ENCODE measurements around the gene TSPAN7.

Gene TSPAN7

DNA sequence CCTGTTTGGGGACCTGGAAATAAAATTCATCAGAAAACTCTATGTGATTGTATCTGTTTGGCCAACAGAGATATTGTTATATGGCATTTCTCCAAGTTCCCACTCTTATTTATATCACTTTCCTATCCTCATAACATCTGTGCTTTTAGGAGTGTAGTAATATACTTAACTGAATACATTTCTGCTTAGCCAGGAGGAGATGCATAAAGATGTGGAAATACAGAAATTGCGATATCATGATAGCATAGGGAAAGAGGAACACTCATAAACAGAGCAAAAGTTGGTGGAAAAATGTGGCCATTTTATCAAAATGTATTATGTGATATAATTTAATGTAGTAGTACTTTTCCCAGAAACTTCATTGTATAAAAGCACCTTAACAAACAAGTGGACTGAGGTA is 46.1 kb upstream of the TSPAN7 start:
- no peaks in the 10 kb centered on the region for H3K27me3 ChIP-seq (ENCODE audit: insufficient read depth, low read length, poor library complexity, severe bottlenecking)
- no peaks in the 10 kb centered on the region for H3K9me2 ChIP-seq (replicated peaks; ENCODE audit: low read depth, low read length)
- H3F3A ChIP-seq (ENCODE audit: low read depth) = no peaks in the 10 kb centered on the region
- H4K20me1 ChIP-seq (ENCODE audit: insufficient read depth, low read length, poor library complexity, severe bottlenecking) = no peaks in the 10 kb centered on the region
- no peaks in the 10 kb centered on the region for H3K36me3 ChIP-seq (ENCODE audit: insufficient read depth, low read length)
- TF ChIP-seq, protein P1, sequence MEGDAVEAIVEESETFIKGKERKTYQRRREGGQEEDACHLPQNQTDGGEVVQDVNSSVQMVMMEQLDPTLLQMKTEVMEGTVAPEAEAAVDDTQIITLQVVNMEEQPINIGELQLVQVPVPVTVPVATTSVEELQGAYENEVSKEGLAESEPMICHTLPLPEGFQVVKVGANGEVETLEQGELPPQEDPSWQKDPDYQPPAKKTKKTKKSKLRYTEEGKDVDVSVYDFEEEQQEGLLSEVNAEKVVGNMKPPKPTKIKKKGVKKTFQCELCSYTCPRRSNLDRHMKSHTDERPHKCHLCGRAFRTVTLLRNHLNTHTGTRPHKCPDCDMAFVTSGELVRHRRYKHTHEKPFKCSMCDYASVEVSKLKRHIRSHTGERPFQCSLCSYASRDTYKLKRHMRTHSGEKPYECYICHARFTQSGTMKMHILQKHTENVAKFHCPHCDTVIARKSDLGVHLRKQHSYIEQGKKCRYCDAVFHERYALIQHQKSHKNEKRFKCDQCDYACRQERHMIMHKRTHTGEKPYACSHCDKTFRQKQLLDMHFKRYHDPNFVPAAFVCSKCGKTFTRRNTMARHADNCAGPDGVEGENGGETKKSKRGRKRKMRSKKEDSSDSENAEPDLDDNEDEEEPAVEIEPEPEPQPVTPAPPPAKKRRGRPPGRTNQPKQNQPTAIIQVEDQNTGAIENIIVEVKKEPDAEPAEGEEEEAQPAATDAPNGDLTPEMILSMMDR (conservative IDR thresholded peaks at IDR 0.05; ENCODE audit: low read length) = no peak
- no peak for TF ChIP-seq EZH2phosphoT487 (IDR thresholded peaks at IDR 0.05; ENCODE audit: borderline replicate concordance)
- H2AFZ ChIP-seq (ENCODE audit: low read length) = no peak overlapping the region
- H3K4me3 ChIP-seq (ENCODE audit: low read length, poor library complexity, severe bottlenecking) = no peak overlapping the region
- no peak overlapping the region for H3K4me2 ChIP-seq (ENCODE audit: low read depth, low read length, poor library complexity, severe bottlenecking)
- no peaks in the 10 kb centered on the region for H3K79me2 ChIP-seq (ENCODE audit: insufficient read depth, low read length)
- H3K9ac ChIP-seq (ENCODE audit: low read depth, low read length, poor library complexity, severe bottlenecking) = no peak overlapping the region
- H3K9me3 ChIP-seq (ENCODE audit: insufficient read depth, low read depth, low read length) = no peaks in the 10 kb centered on the region
- H3K4me1 ChIP-seq (ENCODE audit: insufficient read depth, low read length, poor library complexity, severe bottlenecking) = peaks cover 25% of the 10 kb centered on the region

- no peak overlapping the region for H2AFZ ChIP-seq (ENCODE audit: low read length)
- H3K4me2 ChIP-seq (ENCODE audit: low read depth, low read length, poor library complexity, severe bottlenecking) = no peak overlapping the region
- H3K4me3 ChIP-seq (ENCODE audit: low read length, poor library complexity, severe bottlenecking) = no peak overlapping the region
- peaks cover 25% of the 10 kb centered on the region for H3K4me1 ChIP-seq (ENCODE audit: insufficient read depth, low read length, poor library complexity, severe bottlenecking)
- TF ChIP-seq, protein P1 (conservative IDR thresholded peaks at IDR 0.05; ENCODE audit: low read length) = no peak
- TF ChIP-seq EZH2phosphoT487 (IDR thresholded peaks at IDR 0.05; ENCODE audit: borderline replicate concordance) = no peak
- no peaks in the 10 kb centered on the region for H3K79me2 ChIP-seq (ENCODE audit: insufficient read depth, low read length)
- H3K36me3 ChIP-seq (ENCODE audit: insufficient read depth, low read length) = no peaks in the 10 kb centered on the region
- H3K9me2 ChIP-seq (replicated peaks; ENCODE audit: low read depth, low read length) = no peaks in the 10 kb centered on the region
- H3K9me3 ChIP-seq (ENCODE audit: insufficient read depth, low read depth, low read length) = no peaks in the 10 kb centered on the region
- no peaks in the 10 kb centered on the region for H3F3A ChIP-seq (ENCODE audit: low read depth)
- no peak overlapping the region for H3K9ac ChIP-seq (ENCODE audit: low read depth, low read length, poor library complexity, severe bottlenecking)
- no peaks in the 10 kb centered on the region for H3K27me3 ChIP-seq (ENCODE audit: insufficient read depth, low read length, poor library complexity, severe bottlenecking)
- no peaks in the 10 kb centered on the region for H4K20me1 ChIP-seq (ENCODE audit: insufficient read depth, low read length, poor library complexity, severe bottlenecking)
Observed at GRCh38 chrX:38516196-38516774, 45.1 kb upstream of the TSPAN7 start.

DNA sequence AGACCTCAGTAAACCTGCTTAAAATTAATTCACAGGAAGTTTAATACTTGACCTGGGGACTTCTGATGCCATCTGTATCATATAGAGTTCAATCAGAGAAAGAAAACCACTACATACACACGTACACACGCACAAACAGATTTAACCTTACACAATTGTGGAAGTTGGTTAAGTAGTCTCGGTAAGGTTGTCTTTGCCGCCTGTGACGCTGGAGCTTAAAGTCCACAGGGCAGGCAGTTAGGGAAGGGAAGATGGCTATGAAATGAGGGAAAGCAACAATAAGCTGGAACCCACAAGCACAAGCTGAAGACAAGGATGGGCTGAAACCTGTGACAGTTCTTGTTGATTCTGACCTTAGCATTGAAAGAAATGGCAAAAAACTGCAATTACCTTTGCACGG is 41.7 kb upstream of the TSPAN7 start:
- Histone ChIP-seq H3K4me3 (ENCODE audit: low read length, poor library complexity, severe bottlenecking) (no peak overlapping the region), H3K4me2 (ENCODE audit: low read depth, low read length, poor library complexity, severe bottlenecking) (no peak overlapping the region), H3K9me2 (replicated peaks; ENCODE audit: low read depth, low read length) (no peaks in the 10 kb centered on the region), H3K4me1 (ENCODE audit: insufficient read depth, low read length, poor library complexity, severe bottlenecking) (peaks cover 10% of the 10 kb centered on the region), H3F3A (ENCODE audit: low read depth) (no peaks in the 10 kb centered on the region), H3K36me3 (ENCODE audit: insufficient read depth, low read length) (no peaks in the 10 kb centered on the region), H3K79me2 (ENCODE audit: insufficient read depth, low read length) (no peaks in the 10 kb centered on the region), H3K27me3 (ENCODE audit: insufficient read depth, low read length, poor library complexity, severe bottlenecking) (no peaks in the 10 kb centered on the region), H2AFZ (ENCODE audit: low read length) (no peak overlapping the region), H4K20me1 (ENCODE audit: insufficient read depth, low read length, poor library complexity, severe bottlenecking) (no peaks in the 10 kb centered on the region), H3K9me3 (ENCODE audit: insufficient read depth, low read depth, low read length) (no peaks in the 10 kb centered on the region), H3K9ac (ENCODE audit: low read depth, low read length, poor library complexity, severe bottlenecking) (no peak overlapping the region)
- TF ChIP-seq, protein P1 (conservative IDR thresholded peaks at IDR 0.05; ENCODE audit: low read length) = no peak
- TF ChIP-seq EZH2phosphoT487 (IDR thresholded peaks at IDR 0.05; ENCODE audit: borderline replicate concordance) = no peak
